ENCODE data around the gene URB2. TPM values are rescaled to one million over a fixed set of nuclear protein-coding genes. Genes with fewer than 3 reads are reported as not detected.

URB2 gene
- 11.9 to 15.4 TPM (median 14.6 TPM) in 5 replicates for total RNA-seq (2022; extraction: Qiagen RNA extraction)

DNA sequence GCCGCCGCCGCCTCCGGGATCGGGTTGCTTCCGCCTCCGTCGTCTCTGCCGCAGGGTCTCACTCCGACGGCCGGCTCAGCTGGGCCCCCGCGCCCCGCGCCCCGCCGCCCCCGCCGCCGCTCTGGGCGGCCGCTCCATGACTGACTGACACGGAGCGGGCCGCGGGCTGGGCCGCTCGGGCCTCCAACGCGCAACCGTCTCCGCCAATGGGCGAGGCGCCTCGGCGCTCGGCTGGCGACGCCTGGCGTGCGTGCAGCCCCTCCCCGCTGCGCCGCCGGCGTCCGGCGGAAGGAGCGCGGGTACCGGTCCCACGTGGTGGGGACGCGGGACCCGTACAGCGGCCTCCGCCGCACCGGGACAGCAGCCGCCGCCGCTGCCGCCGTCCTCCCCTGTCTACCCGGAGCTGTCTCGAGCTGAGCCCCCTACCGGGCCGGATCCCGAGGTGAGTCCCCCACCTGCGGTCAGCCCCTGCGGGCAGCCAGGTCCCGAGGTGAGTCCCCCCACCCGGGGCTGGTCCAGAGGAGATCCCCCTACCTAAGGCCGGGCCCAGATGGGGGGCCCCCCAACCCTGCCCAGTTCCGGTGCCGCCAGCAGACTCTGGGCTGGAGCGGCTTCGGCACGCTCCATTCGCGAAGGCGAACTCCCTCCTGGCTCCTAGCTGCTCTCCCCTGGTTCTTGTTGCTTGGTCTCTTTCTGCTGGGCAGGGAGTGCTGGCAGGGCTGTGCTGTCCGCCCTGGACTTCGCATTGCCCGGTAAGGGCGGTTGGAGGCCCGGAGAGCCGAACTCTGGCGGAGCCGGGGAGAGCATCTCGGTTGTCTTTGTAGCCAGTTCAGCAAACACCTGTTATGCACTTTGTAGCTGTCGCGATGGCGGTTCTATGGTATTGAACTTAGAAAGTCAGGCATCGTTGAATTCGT, at the start of gene URB2, which contains the start of gene TAF5L:
Gene URB2 (plus strand): TSS at position 333 of the 917 bp plus-strand sequence. CDS start 1,387 bp downstream, outside the sequence.
Gene TAF5L (minus strand): TSS at position 208 of the 917 bp plus-strand sequence. CDS start 11,640 bp downstream, outside the sequence.

Other genes with a start within 250 kb of the URB2 start
- gene ACTA1, start 192.2 kb upstream of the URB2 start, total RNA-seq (2022; extraction: Qiagen RNA extraction) = 0.12 TPM in 2 of 5 replicates, not detected in the others
- 16.5 to 23.3 TPM (median 20.9 TPM) in 5 replicates for gene NUP133, start 117.9 kb upstream of the URB2 start, total RNA-seq (2022; extraction: Qiagen RNA extraction)
- 16.5 to 20.4 TPM (median 19.0 TPM) in 5 replicates for gene ABCB10, start 67.5 kb upstream of the URB2 start, total RNA-seq (2022; extraction: Qiagen RNA extraction)
- 21.8 to 24.2 TPM (median 22.4 TPM) in 5 replicates for gene TAF5L, start 125 bp upstream of the URB2 start, total RNA-seq (2022; extraction: Qiagen RNA extraction)